Lower leg skin (tissue), 4 donors: ENCODE measurements around the gene BICRA. TPM values are rescaled to one million over a fixed set of nuclear protein-coding genes. Genes with fewer than 3 reads are reported as not detected.

ENCODE experiments used
- DNase-seq, 2 donors: peaks; one replicate each; pipeline ENCODE4 v3.0.0-alpha.2; 2019; ENCODE audit warnings: low spot score in 2 of 2
- H3K4me3 ChIP-seq: fragments of 200-600 bp; sonication (generic); 2 replicates; pipeline ENCODE4 v1.5.1; 2017; ENCODE audit warnings: mild to moderate bottlenecking, low read depth; ENCODE audit not compliant: poor library complexity, severe bottlenecking
- CTCF ChIP-seq, 3 donors: fragments of 450-650 bp; IDR thresholded peaks; one replicate each; pipeline ENCODE4 v1.5.1; 2016; ENCODE audit warnings: antibody characterized with exemption in 3 of 3, mild to moderate bottlenecking in 3 of 3, moderate library complexity in 2 of 3
- POLR2A ChIP-seq, 2 donors: fragments of 450-650 bp; IDR thresholded peaks; one replicate each; pipeline ENCODE4 v1.6.1; 2016 to 2017; ENCODE audit warnings: antibody characterized with exemption in 2 of 2, mild to moderate bottlenecking in 1 of 2, moderate library complexity in 1 of 2
- WGBS, 2 donors: methylation state at CpG; one replicate each; pipeline ENCODE4 v1.1.5; 2018; 5-methylcytosine and 5-hydroxymethylcytosine counted together
- intact Hi-C: fragments of 100-400 bp; cut with DNase I; formaldehyde crosslinking; loops from one replicate; pipeline ENCODE4 v1.15.0; 2023; ENCODE audit warnings: low total_unique reads
- total RNA-seq, 4 donors: library from RNA; depleted of rRNA; stranded (reverse); fragments of >200 nt; gene quantifications; one replicate each; pipeline ENCODE4 v1.1.0, GENCODE V29; 2016

Gene BICRA
- total RNA-seq, 4 donors from 2014 or later = 12.5 to 25.4 (median 18.4) TPM

- TF ChIP-seq CTCF (IDR thresholded peaks at IDR 0.05) (no peak), POLR2A (IDR thresholded peaks at IDR 0.05) (no peak)
- intact Hi-C loops = no loop called here
- H3K4me3 ChIP-seq = no peak overlapping the region
- no peak for DNase-seq
- WGBS, 2 donors = 96 to 98% methylated on average over 10 of the region's 10 CpGs
These were observed 5.6 kb downstream of the BICRA start for GRCh38 chr19:47614559-47614958.

GRCh38 chr19:47615230-47615629 is 6.3 kb downstream of the BICRA start:
- no peak for DNase-seq
- no peak overlapping the region for H3K4me3 ChIP-seq
- 88% methylated on average over 7 of the region's 7 CpGs for WGBS, 2 donors
- intact Hi-C loops = no loop called here
- TF ChIP-seq CTCF (IDR thresholded peaks at IDR 0.05) (no peak), POLR2A (IDR thresholded peaks at IDR 0.05) (no peak)

DNA sequence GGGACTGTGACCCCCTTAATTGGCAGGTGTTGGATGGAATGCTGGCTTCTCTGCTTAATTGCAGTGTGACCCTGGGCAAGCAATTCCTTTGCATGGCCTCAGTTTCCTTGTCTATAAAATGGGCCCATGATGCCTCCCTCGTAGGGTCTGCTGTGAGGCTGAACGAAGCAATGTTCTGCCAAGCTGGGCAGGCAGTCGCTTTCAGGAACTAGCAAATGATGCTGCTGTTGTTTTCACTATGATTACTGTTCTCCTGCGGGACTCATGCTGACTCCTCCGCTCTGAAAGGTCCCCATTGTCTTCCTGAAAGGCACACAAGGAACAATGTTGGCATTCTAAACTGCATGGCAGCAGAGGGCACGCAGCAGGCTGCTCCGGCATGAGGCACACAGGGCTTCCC is 6.8 kb downstream of the BICRA start:
- no peak overlapping the region for H3K4me3 ChIP-seq
- DNase-seq = no peak
- no peak for TF ChIP-seq CTCF (IDR thresholded peaks at IDR 0.05)
- no peak for TF ChIP-seq POLR2A (IDR thresholded peaks at IDR 0.05)
- intact Hi-C loops = no loop called here
- WGBS, 2 donors = 68 to 91% methylated on average over 7 of the region's 7 CpGs

DNA sequence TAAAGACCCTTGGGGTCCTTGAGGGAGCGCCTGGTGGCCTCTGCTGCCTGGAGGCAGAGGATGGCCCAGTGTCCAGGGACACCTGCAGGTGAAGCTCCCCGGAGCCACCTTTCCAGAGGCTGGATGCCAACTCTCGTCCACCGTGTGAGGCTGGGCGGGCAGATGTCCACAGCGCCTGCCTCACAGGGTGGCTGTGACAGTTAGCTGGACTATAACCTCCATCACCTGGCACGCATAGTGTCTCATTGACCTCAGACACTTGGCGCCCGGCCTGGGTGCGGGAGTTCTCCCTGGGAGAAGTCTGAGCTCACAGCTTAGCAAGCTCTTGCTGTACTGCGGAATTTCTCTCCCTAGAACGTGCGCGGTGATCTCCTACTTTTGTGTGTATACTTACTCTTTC is 9.8 kb downstream of the BICRA start:
- H3K4me3 ChIP-seq = no peak overlapping the region
- intact Hi-C loops = no loop called here
- TF ChIP-seq CTCF (IDR thresholded peaks at IDR 0.05) (no peak), POLR2A (IDR thresholded peaks at IDR 0.05) (no peak)
- no peak for DNase-seq
- 70 to 78% methylated on average over 14 of the region's 14 CpGs for WGBS, 2 donors

- DNase-seq = no peak
- TF ChIP-seq POLR2A (IDR thresholded peaks at IDR 0.05) (no peak), CTCF (IDR thresholded peaks at IDR 0.05) (no peak)
- intact Hi-C loops = no loop called here
- 70 to 82% methylated on average over 6 of the region's 6 CpGs for WGBS, 2 donors
- H3K4me3 ChIP-seq = no peak overlapping the region
These were observed 10.8 kb downstream of the BICRA start for GRCh38 chr19:47619763-47620162.

DNA sequence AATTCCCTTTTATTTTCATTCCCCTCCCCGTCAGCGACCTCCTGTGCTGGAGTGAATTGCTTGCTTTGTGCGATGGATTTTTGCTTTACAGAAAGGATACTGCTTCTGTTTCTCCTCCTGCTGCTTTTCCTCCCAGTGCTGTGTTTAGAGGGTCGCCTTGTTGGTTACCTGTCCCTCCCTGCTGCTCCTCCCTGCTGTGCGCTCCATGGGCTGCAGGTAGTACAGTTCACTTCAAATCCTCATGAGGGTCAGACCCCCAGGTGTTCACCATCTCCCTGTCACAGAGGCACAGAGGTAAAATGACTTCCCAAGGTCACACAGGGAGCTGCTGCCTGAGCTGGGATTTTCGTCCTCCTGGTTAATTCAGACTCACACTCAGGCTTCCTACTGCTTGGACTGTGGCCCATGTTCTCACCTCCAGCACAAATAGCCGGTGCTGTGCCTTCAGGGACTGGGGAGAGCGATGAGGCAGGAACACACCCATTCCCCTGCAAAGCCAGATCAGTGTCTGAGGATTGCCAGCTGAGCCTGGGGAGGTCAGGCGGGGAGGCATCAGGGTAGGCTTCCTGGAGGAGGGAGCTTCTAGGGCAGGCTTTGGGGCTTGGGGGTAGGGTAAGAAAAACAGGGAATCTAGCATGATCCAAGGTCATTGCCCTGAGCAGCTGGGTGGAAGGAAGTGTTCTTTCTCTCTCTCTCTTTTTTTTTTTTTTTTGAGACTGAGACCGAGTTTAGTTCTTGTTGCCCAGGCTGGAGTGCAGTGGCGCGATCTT is 14.4 kb downstream of the BICRA start:
- intact Hi-C loops = no loop called here
- DNase-seq = no peak
- TF ChIP-seq CTCF (IDR thresholded peaks at IDR 0.05) = no peak
- WGBS, 2 donors = 68 to 72% methylated on average over 12 of the region's 12 CpGs
- H3K4me3 ChIP-seq = no peak overlapping the region
